Activated T-helper 1 cell treated with anti-CD3 and anti-CD28 coated beads, Interleukin-12 subunit alpha, Interleukin-12 subunit beta, Interleukin-2, Interleukin-4 antibody, amounts not matched to agents 30 ng/mL and 10 ng/mL and 1 ng/mL, durations not matched to agents 14 hours and 24 hours and 36 hours (primary cell): Measurements from ENCODE around the gene TAF5L. TPM values are rescaled to one million over a fixed set of nuclear protein-coding genes. Genes with fewer than 3 reads are reported as not detected.

Experiments used
- DNase-seq: peaks from one replicate; pipeline ENCODE4 v3.0.0; 2021; ENCODE audit warnings: low spot score
- H3K27ac Mint-ChIP-seq: one replicate; pipeline ENCODE4 v1.8.0; 2021; ENCODE audit warnings: mild to moderate bottlenecking, mixed read lengths
- H3K27me3 Mint-ChIP-seq: one replicate; pipeline ENCODE4 v1.8.0; 2022; ENCODE audit warnings: mild to moderate bottlenecking, moderate library complexity, mixed read lengths; ENCODE audit not compliant: insufficient read depth
- H3K36me3 Mint-ChIP-seq: one replicate; pipeline ENCODE4 v1.8.0; 2021; ENCODE audit warnings: low read depth, mixed read lengths
- H3K4me1 Mint-ChIP-seq: one replicate; pipeline ENCODE4 v1.8.0; 2021; ENCODE audit warnings: low read depth, mixed read lengths
- H3K4me3 Mint-ChIP-seq: one replicate; pipeline ENCODE4 v1.8.0; 2021; ENCODE audit warnings: mild to moderate bottlenecking, moderate library complexity, mixed read lengths
- H3K9me3 Mint-ChIP-seq: one replicate; pipeline ENCODE4 v1.8.0; 2021; ENCODE audit warnings: mixed read lengths
- intact Hi-C: fragments of 100-400 bp; cut with micrococcal nuclease; formaldehyde crosslinking; loops from one replicate; pipeline ENCODE4 v1.15.1; 2024
- total RNA-seq: library from RNA; stranded (reverse); gene quantifications from 2 replicates; pipeline ENCODE4 v1.2.3, GENCODE V29; 2022

Gene TAF5L
- total RNA-seq, 1 donor from 2014 or later = 37.9 TPM

GRCh38 chr1:229619614-229620013, 6.3 kb downstream of the TAF5L start:
- H3K9me3 Mint-ChIP-seq = no peaks in the 10 kb centered on the region
- H3K4me3 Mint-ChIP-seq = no peak overlapping the region
- no peak for DNase-seq
- peaks cover 8% of the 10 kb centered on the region for H3K36me3 Mint-ChIP-seq
- intact Hi-C loops = loop anchor here (10.0 kb wide), 2 partner anchors 365 to 1245 kb away; partner anchors contain the start of gene C1orf198
- no peak overlapping the region for H3K27ac Mint-ChIP-seq
- H3K27me3 Mint-ChIP-seq = no peaks in the 10 kb centered on the region
- H3K4me1 Mint-ChIP-seq = peaks cover 44% of the 10 kb centered on the region

- H3K27me3 Mint-ChIP-seq = no peaks in the 10 kb centered on the region
- DNase-seq = no peak
- H3K9me3 Mint-ChIP-seq = no peaks in the 10 kb centered on the region
- H3K4me3 Mint-ChIP-seq = no peak overlapping the region
- H3K4me1 Mint-ChIP-seq = peaks cover 45% of the 10 kb centered on the region
- intact Hi-C loops = no loop called here
- no peak overlapping the region for H3K27ac Mint-ChIP-seq
- H3K36me3 Mint-ChIP-seq = peaks cover 10% of the 10 kb centered on the region
These were observed 6.9 kb downstream of the TAF5L start for GRCh38 chr1:229619002-229619401.

- Mint-ChIP-seq H3K4me1 (peaks cover 39% of the 10 kb centered on the region), H3K9me3 (no peaks in the 10 kb centered on the region), H3K27me3 (no peaks in the 10 kb centered on the region), H3K4me3 (no peak overlapping the region), H3K27ac (no peak overlapping the region), H3K36me3 (peaks cover 18% of the 10 kb centered on the region)
- intact Hi-C loops = no loop called here
- DNase-seq = no peak
These were observed 8.4 kb downstream of the TAF5L start for GRCh38 chr1:229617351-229618100.

- no peaks in the 10 kb centered on the region for H3K9me3 Mint-ChIP-seq
- intact Hi-C loops = no loop called here
- H3K4me3 Mint-ChIP-seq = no peak overlapping the region
- DNase-seq = no peak
- no peak overlapping the region for H3K27ac Mint-ChIP-seq
- H3K27me3 Mint-ChIP-seq = no peaks in the 10 kb centered on the region
- peaks cover 19% of the 10 kb centered on the region for H3K4me1 Mint-ChIP-seq
- peaks cover 32% of the 10 kb centered on the region for H3K36me3 Mint-ChIP-seq
These were observed 11.2 kb downstream of the TAF5L start for GRCh38 chr1:229614701-229615100.

- no peak for DNase-seq
- Mint-ChIP-seq H3K4me1 (peaks cover 16% of the 10 kb centered on the region), H3K27me3 (no peaks in the 10 kb centered on the region), H3K4me3 (no peak overlapping the region), H3K27ac (no peak overlapping the region), H3K36me3 (peaks cover 37% of the 10 kb centered on the region), H3K9me3 (no peaks in the 10 kb centered on the region)
- intact Hi-C loops = no loop called here
These were observed 12.0 kb downstream of the TAF5L start for GRCh38 chr1:229613938-229614337.

GRCh38 chr1:229608590-229608989, 17.3 kb downstream of the TAF5L start:
- Mint-ChIP-seq H3K27ac (no peak overlapping the region), H3K9me3 (no peaks in the 10 kb centered on the region), H3K27me3 (no peaks in the 10 kb centered on the region), H3K4me3 (no peak overlapping the region), H3K4me1 (no peaks in the 10 kb centered on the region), H3K36me3 (peaks cover 62% of the 10 kb centered on the region)
- no peak for DNase-seq
- intact Hi-C loops = no loop called here

GRCh38 chr1:229607370-229607769, 18.6 kb downstream of the TAF5L start:
- intact Hi-C loops = no loop called here
- Mint-ChIP-seq H3K4me1 (no peaks in the 10 kb centered on the region), H3K9me3 (no peaks in the 10 kb centered on the region), H3K27ac (peak overlapping the region; percentile 32), H3K36me3 (peaks cover 57% of the 10 kb centered on the region), H3K4me3 (no peak overlapping the region), H3K27me3 (no peaks in the 10 kb centered on the region)
- DNase-seq = no peak

- H3K27me3 Mint-ChIP-seq = no peaks in the 10 kb centered on the region
- intact Hi-C loops = no loop called here
- DNase-seq = no peak
- no peaks in the 10 kb centered on the region for H3K9me3 Mint-ChIP-seq
- peaks cover 57% of the 10 kb centered on the region for H3K36me3 Mint-ChIP-seq
- H3K4me1 Mint-ChIP-seq = no peaks in the 10 kb centered on the region
- H3K4me3 Mint-ChIP-seq = no peak overlapping the region
- no peak overlapping the region for H3K27ac Mint-ChIP-seq
These were observed 22.4 kb downstream of the TAF5L start for GRCh38 chr1:229603371-229604005.

GRCh38 chr1:229600229-229600628, 25.7 kb downstream of the TAF5L start:
- Mint-ChIP-seq H3K4me1 (peaks cover 11% of the 10 kb centered on the region), H3K27ac (no peak overlapping the region), H3K36me3 (peaks cover 40% of the 10 kb centered on the region), H3K27me3 (no peaks in the 10 kb centered on the region), H3K9me3 (no peaks in the 10 kb centered on the region), H3K4me3 (no peak overlapping the region)
- no peak for DNase-seq
- intact Hi-C loops = no loop called here

GRCh38 chr1:229599218-229599954, 26.5 kb downstream of the TAF5L start:
- DNase-seq = no peak
- no peak overlapping the region for H3K27ac Mint-ChIP-seq
- H3K27me3 Mint-ChIP-seq = no peaks in the 10 kb centered on the region
- intact Hi-C loops = no loop called here
- peaks cover 37% of the 10 kb centered on the region for H3K36me3 Mint-ChIP-seq
- peaks cover 11% of the 10 kb centered on the region for H3K4me1 Mint-ChIP-seq
- H3K9me3 Mint-ChIP-seq = no peaks in the 10 kb centered on the region
- no peak overlapping the region for H3K4me3 Mint-ChIP-seq

GRCh38 chr1:229597877-229598276, 28.0 kb downstream of the TAF5L start:
- DNase-seq = no peak
- H3K36me3 Mint-ChIP-seq = peaks cover 42% of the 10 kb centered on the region
- H3K9me3 Mint-ChIP-seq = no peaks in the 10 kb centered on the region
- no peaks in the 10 kb centered on the region for H3K27me3 Mint-ChIP-seq
- no peak overlapping the region for H3K4me3 Mint-ChIP-seq
- H3K27ac Mint-ChIP-seq = no peak overlapping the region
- H3K4me1 Mint-ChIP-seq = peaks cover 11% of the 10 kb centered on the region
- intact Hi-C loops = no loop called here

GRCh38 chr1:229596925-229597699, 28.8 kb downstream of the TAF5L start:
- intact Hi-C loops = no loop called here
- H3K9me3 Mint-ChIP-seq = no peaks in the 10 kb centered on the region
- H3K36me3 Mint-ChIP-seq = peaks cover 35% of the 10 kb centered on the region
- no peak for DNase-seq
- no peak overlapping the region for H3K4me3 Mint-ChIP-seq
- H3K4me1 Mint-ChIP-seq = peaks cover 11% of the 10 kb centered on the region
- H3K27ac Mint-ChIP-seq = peak overlapping the region; percentile 52
- no peaks in the 10 kb centered on the region for H3K27me3 Mint-ChIP-seq
